Measurements from ENCODE around the gene GOLGA2.

GOLGA2 gene

GRCh38 chr9:128304136-128304970, 28.5 kb upstream of the GOLGA2 start:
- no peak for TF ChIP-seq GATA2 (IDR thresholded peaks at IDR 0.05; ENCODE audit: low read depth, low read length)
- TF ChIP-seq GATA3 (IDR thresholded peaks at IDR 0.05; ENCODE audit: low read depth, low read length): no peak

- TF ChIP-seq GATA2 (IDR thresholded peaks at IDR 0.05; ENCODE audit: low read depth, low read length): peak; percentile 87
- no peak for TF ChIP-seq GATA3 (IDR thresholded peaks at IDR 0.05; ENCODE audit: low read depth, low read length)
These were observed 23.0 kb upstream of the GOLGA2 start for GRCh38 chr9:128298535-128299482.

GRCh38 chr9:128297221-128297773, 21.5 kb upstream of the GOLGA2 start:
- no peak for TF ChIP-seq GATA2 (IDR thresholded peaks at IDR 0.05; ENCODE audit: low read depth, low read length)
- TF ChIP-seq GATA3 (IDR thresholded peaks at IDR 0.05; ENCODE audit: low read depth, low read length): no peak

- TF ChIP-seq GATA2 (IDR thresholded peaks at IDR 0.05; ENCODE audit: low read depth, low read length) (no peak), GATA3 (IDR thresholded peaks at IDR 0.05; ENCODE audit: low read depth, low read length) (no peak)
These were observed 20.8 kb upstream of the GOLGA2 start for GRCh38 chr9:128296340-128297220.

- no peak for TF ChIP-seq GATA2 (IDR thresholded peaks at IDR 0.05; ENCODE audit: low read depth, low read length)
- TF ChIP-seq GATA3 (IDR thresholded peaks at IDR 0.05; ENCODE audit: low read depth, low read length): no peak
These were observed 18.3 kb upstream of the GOLGA2 start for GRCh38 chr9:128294142-128294541.

GRCh38 chr9:128293091-128293490, 17.3 kb upstream of the GOLGA2 start:
- no peak for TF ChIP-seq GATA2 (IDR thresholded peaks at IDR 0.05; ENCODE audit: low read depth, low read length)
- no peak for TF ChIP-seq GATA3 (IDR thresholded peaks at IDR 0.05; ENCODE audit: low read depth, low read length)

- TF ChIP-seq GATA2 (IDR thresholded peaks at IDR 0.05; ENCODE audit: low read depth, low read length): no peak
- no peak for TF ChIP-seq GATA3 (IDR thresholded peaks at IDR 0.05; ENCODE audit: low read depth, low read length)
These were observed 16.2 kb upstream of the GOLGA2 start for GRCh38 chr9:128292009-128292408.

- no peak for TF ChIP-seq GATA3 (IDR thresholded peaks at IDR 0.05; ENCODE audit: low read depth, low read length)
- no peak for TF ChIP-seq GATA2 (IDR thresholded peaks at IDR 0.05; ENCODE audit: low read depth, low read length)
These were observed 12.6 kb upstream of the GOLGA2 start for GRCh38 chr9:128288273-128289004.

GRCh38 chr9:128286440-128286839, 10.6 kb upstream of the GOLGA2 start:
- no peak for TF ChIP-seq GATA2 (IDR thresholded peaks at IDR 0.05; ENCODE audit: low read depth, low read length)
- TF ChIP-seq GATA3 (IDR thresholded peaks at IDR 0.05; ENCODE audit: low read depth, low read length): no peak

- TF ChIP-seq GATA3 (IDR thresholded peaks at IDR 0.05; ENCODE audit: low read depth, low read length) (no peak), GATA2 (IDR thresholded peaks at IDR 0.05; ENCODE audit: low read depth, low read length) (no peak)
These were observed 9.4 kb upstream of the GOLGA2 start for GRCh38 chr9:128285033-128285784.

GRCh38 chr9:128282500-128282899, 6.7 kb upstream of the GOLGA2 start:
- TF ChIP-seq GATA3 (IDR thresholded peaks at IDR 0.05; ENCODE audit: low read depth, low read length) (no peak), GATA2 (IDR thresholded peaks at IDR 0.05; ENCODE audit: low read depth, low read length) (no peak)

- TF ChIP-seq GATA2 (IDR thresholded peaks at IDR 0.05; ENCODE audit: low read depth, low read length) (no peak), GATA3 (IDR thresholded peaks at IDR 0.05; ENCODE audit: low read depth, low read length) (no peak)
These were observed 4.3 kb upstream of the GOLGA2 start for GRCh38 chr9:128280084-128280622.
